Epithelial cell of esophagus (primary cell): Measurements from ENCODE around the gene FNDC11.
A peak's percentile ranks its signal among the peaks of the same experiment; 100 is the strongest.

ENCODE experiments used
- DNase-seq: peaks from one replicate; pipeline ENCODE4 v3.0.0; 2010; ENCODE audit warnings: low read depth
- H3K4me3 ChIP-seq: 2 replicates; pipeline ENCODE4 v1.5.1; 2011; ENCODE audit warnings: mild to moderate bottlenecking, low read length, control low read depth
- TF ChIP-seq, protein P1 (sequence below): IDR thresholded peaks from 2 replicates; pipeline ENCODE4 v1.5.1; 2011; ENCODE audit warnings: low read depth, mild to moderate bottlenecking, low read length, control low read depth, inconsistent platforms; ENCODE audit not compliant: insufficient read depth; ENCODE audit errors: missing control alignments

Gene FNDC11

GRCh38 chr20:63574156-63574828 is 20.3 kb downstream of the FNDC11 start, which contains the start of gene HELZ2:
TSS of gene HELZ2 (minus strand) at chr20:63574239. CDS start at chr20:63572385, 1,854 bp downstream.
- peak within 1 kb of the TSS; percentile 81 for H3K4me3 ChIP-seq
- TF ChIP-seq, protein P1, sequence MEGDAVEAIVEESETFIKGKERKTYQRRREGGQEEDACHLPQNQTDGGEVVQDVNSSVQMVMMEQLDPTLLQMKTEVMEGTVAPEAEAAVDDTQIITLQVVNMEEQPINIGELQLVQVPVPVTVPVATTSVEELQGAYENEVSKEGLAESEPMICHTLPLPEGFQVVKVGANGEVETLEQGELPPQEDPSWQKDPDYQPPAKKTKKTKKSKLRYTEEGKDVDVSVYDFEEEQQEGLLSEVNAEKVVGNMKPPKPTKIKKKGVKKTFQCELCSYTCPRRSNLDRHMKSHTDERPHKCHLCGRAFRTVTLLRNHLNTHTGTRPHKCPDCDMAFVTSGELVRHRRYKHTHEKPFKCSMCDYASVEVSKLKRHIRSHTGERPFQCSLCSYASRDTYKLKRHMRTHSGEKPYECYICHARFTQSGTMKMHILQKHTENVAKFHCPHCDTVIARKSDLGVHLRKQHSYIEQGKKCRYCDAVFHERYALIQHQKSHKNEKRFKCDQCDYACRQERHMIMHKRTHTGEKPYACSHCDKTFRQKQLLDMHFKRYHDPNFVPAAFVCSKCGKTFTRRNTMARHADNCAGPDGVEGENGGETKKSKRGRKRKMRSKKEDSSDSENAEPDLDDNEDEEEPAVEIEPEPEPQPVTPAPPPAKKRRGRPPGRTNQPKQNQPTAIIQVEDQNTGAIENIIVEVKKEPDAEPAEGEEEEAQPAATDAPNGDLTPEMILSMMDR: no peak
- DNase-seq: peak; percentile 67

DNA sequence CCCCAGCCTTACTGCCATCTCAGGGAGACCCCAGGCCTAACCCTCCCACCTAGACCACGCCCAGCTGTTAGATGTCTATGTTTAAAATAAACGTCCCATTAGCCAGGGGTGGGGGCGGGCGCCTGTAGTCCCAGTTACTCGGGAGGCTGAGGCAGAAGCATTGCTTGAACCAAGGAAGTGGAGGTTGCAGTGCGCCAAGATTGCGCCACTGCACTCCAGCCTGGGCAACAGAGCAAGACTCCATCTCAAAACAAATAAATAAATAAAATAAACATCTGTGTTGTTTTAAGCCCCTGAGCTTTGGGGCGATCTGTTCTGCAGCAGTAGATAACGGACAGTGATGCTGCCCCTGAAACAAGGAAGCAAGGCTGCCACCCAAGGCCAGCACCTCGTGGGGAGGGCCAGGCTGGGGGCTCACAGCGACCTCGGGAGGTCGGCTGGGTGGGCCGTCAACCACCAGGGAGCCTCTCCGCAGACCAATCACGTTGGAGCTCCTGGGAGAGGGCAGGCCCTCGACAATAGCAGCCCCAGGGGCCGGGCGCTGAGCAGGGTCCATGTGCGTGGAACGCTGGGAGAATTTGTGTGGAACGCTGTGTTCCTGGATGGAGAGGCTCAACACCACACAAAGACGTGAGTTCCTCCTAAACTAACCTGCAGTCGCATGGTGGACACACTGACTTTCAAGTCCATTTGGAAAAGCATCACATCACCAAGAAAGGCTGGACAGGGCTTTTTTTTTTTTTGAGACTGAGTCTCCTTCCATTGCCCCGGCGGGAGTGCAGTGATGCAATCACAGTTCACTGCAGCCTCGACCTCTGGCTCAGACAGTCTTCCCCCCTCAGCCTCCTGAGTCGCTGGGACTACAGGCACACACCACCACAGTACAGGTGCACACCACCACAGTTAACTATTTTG is 21.1 kb downstream of the FNDC11 start:
- DNase-seq: no peak
- no peak overlapping the region for H3K4me3 ChIP-seq
- TF ChIP-seq, protein P1: no peak

DNA sequence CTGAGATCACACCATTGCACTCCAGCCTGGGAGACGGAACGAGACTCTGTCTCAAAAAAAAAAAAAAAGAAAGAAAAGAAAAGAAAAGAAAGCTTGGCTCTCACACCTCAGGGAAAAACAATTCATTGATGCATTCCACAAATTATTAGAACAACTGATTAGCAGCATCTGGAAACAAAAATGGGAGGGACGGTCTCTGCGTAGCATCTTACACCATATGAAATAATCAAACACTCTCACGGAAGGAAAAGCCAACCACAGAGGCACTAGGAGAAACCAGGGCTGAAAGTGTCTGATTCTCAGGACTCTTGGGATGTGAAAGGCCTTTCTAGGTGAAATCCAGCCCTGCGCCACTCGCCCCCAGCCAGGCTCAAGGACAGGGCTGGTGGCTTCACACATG is 22.4 kb downstream of the FNDC11 start:
- no peak overlapping the region for H3K4me3 ChIP-seq
- TF ChIP-seq, protein P1: no peak
- DNase-seq: no peak

GRCh38 chr20:63577317-63577894 is 23.4 kb downstream of the FNDC11 start:
- no peak overlapping the region for H3K4me3 ChIP-seq
- TF ChIP-seq, protein P1: no peak
- no peak for DNase-seq

DNA sequence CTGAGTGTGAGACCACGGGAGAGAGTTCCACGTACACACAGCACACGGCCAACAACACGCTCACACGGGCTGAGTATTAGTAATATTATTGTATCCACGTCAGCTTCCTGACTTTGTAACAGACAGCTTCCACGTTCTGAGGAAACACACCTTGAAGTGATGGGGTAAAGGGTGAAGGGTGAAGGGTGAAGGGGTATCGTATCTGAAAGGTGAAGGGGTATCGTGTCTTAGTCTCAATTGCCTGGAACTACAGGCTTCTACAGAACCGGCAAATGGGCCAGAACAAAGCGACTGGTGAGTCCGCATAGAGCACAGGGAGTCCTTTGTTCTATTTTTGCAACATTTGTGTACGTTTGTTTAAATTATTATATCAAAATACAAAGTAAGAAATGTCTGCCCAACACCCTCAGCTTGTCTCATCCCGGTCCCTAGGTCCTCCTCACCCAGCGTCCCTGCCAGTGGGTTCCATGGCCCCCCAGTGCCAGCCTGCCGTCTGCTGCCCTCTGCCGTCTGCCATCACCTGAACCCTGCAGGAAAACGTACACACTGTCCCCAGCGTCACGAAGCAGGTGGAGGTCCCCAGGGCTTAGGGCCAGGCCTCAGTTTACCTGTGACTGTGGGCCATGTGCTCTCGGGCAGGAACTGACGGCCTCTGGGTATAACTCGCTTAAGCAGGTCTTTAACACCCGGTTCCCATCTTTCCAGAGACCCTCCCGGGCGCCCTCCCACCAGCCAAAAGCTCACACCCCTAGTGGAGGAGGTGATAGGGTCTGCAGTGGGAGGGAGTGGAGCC is 24.5 kb downstream of the FNDC11 start:
- H3K4me3 ChIP-seq: no peak overlapping the region
- no peak for DNase-seq
- TF ChIP-seq, protein P1: no peak

- TF ChIP-seq, protein P1: no peak
- DNase-seq: no peak
- no peak overlapping the region for H3K4me3 ChIP-seq
Measured at GRCh38 chr20:63579017-63579694, 25.2 kb downstream of the FNDC11 start.
